Naive thymus-derived CD8-positive, alpha-beta T cell (primary cell): Measurements from ENCODE around the gene KLRC1. TPM values are rescaled to one million over a fixed set of nuclear protein-coding genes. Genes with fewer than 3 reads are reported as not detected.
"Not testable (repeated sequence)": the region's sequence is repeated elsewhere in the genome, so short reads cannot be mapped to it uniquely, and the experiment has no call there.

Source experiments
- ATAC-seq, 2 donors: fragments of 150-1000 bp; cut with Tn5 transposase in 1 of 2; sonication (Bioruptor Pico), chemical (Tn5 transposase) in 1 of 2; 1 replicate in 1 of 2; 2 replicates in 1 of 2; pipeline ENCODE4 v1.10.0; 2021; ENCODE audit warnings: mild to moderate bottlenecking in 2 of 2, moderate library complexity in 2 of 2
- POLR2A ChIA-PET: fragments of 350-600 bp; sonication (Branson Sonifier 250); formaldehyde crosslinking; loops from one replicate; lab custom pipeline; 2021; ENCODE audit warnings: antibody characterized with exemption; lab: Charles Lee
- DNase-seq, 10 donors: peaks; one replicate each; pipeline versions ENCODE4 v3.0.0 to v3.0.0-alpha.2; 2020 to 2022
- H3K27ac Mint-ChIP-seq, 10 donors: one replicate each; pipeline ENCODE4 v1.8.0; 2020 to 2022; ENCODE audit warnings: mild to moderate bottlenecking in 10 of 10, mixed read lengths in 10 of 10, moderate library complexity in 4 of 10, inconsistent platforms in 1 of 10
- H3K27me3 Mint-ChIP-seq, 5 donors: one replicate each; pipeline ENCODE4 v1.8.0; 2021 to 2022; ENCODE audit warnings: mixed read lengths in 5 of 5
- H3K36me3 Mint-ChIP-seq, 3 donors: one replicate each; pipeline ENCODE4 v1.8.0; 2020 to 2022; ENCODE audit warnings: mixed read lengths in 3 of 3, mild to moderate bottlenecking in 2 of 3, inconsistent platforms in 1 of 3
- H3K4me1 Mint-ChIP-seq, 4 donors: one replicate each; pipeline ENCODE4 v1.8.0; 2021 to 2022; ENCODE audit warnings: mixed read lengths in 4 of 4
- H3K4me3 Mint-ChIP-seq, 10 donors: one replicate each; pipeline ENCODE4 v1.8.0; 2020 to 2022; ENCODE audit warnings: mild to moderate bottlenecking in 10 of 10, mixed read lengths in 10 of 10, moderate library complexity in 6 of 10, inconsistent platforms in 1 of 10
- H3K9me3 Mint-ChIP-seq, 9 donors: one replicate each; pipeline ENCODE4 v1.8.0; 2020 to 2022; ENCODE audit warnings: mixed read lengths in 9 of 9, mild to moderate bottlenecking in 3 of 9, inconsistent platforms in 1 of 9, moderate library complexity in 1 of 9
- polyA plus RNA-seq, 3 donors: library from polyadenylated mRNA; unstranded; fragments of 300-500 nt; fragmentation: Illumina TruSeq; gene quantifications; one replicate each; pipeline ENCODE4 v1.2.3, GENCODE V29; 2021
- total RNA-seq, 8 experiments: library from RNA in 2 of 8; stranded (reverse) in 2 of 8; gene quantifications; one replicate each; pipeline ENCODE4 v1.2.3 and lab custom pipeline; 2021 to 2026

Gene KLRC1
- total and polyA plus RNA-seq, 5 experiments from 2014 or later: 0.32 to 4.4 (median 1.1) TPM

- ATAC-seq (peak; percentile 81 to 89), DNase-seq (peak in 6 of 10 donors; percentile 7 to 68 (median 52))
- Mint-ChIP-seq H3K36me3 (peaks cover 0 to 31% (median 27%) of the 10 kb centered on the region in 3 donors), H3K4me1 (peaks cover 9 to 36% (median 25%) of the 10 kb centered on the region in 4 donors), H3K27ac (peak within 1 kb of the TSS; percentile 38 to 98 (median 92)), H3K27me3 (no peaks in the 10 kb centered on the region), H3K4me3 (peak within 1 kb of the TSS; percentile 86 to 97 (median 90)), H3K9me3 (peaks cover 0 to 4% (median 0%) of the 10 kb centered on the region in 9 donors)
- POLR2A ChIA-PET: interaction anchor here (0.9 to 2.1 kb wide), 11 partner anchors 12 to 153 kb away, joined by 3 to 18 read pairs (median 6); no protein-coding TSS in a partner anchor
Observed at GRCh38 chr12:10409392-10409791, 43.8 kb downstream of the KLRC1 start, which contains the start of gene KLRC4. TSS of gene KLRC4 (minus strand) at chr12:10409757. CDS start at chr12:10409575, 182 bp downstream.

GRCh38 chr12:10408842-10409241 is 44.3 kb downstream of the KLRC1 start:
- DNase-seq: peak in 1 of 10 donors; percentile 30

GRCh38 chr12:10406725-10407124 is 46.5 kb downstream of the KLRC1 start:
- H3K4me1 Mint-ChIP-seq: peaks cover 14 to 44% (median 31%) of the 10 kb centered on the region in 4 donors
- H3K4me3 Mint-ChIP-seq: peak overlapping the region; percentile 82 to 96 (median 88)

More at GRCh38 chr12:10408842-10409241, 44.3 kb downstream of the KLRC1 start:
- Mint-ChIP-seq H3K4me3 (peak overlapping the region; percentile 86 to 97 (median 90)), H3K27ac (peak overlapping the region; percentile 38 to 98 (median 92)), H3K27me3 (no peaks in the 10 kb centered on the region), H3K4me1 (peaks cover 9 to 35% (median 25%) of the 10 kb centered on the region in 4 donors), H3K9me3 (peaks cover 0 to 4% (median 0%) of the 10 kb centered on the region in 9 donors), H3K36me3 (peaks cover 0 to 32% (median 30%) of the 10 kb centered on the region in 3 donors)
- POLR2A ChIA-PET: interaction anchor here (0.9 to 2.1 kb wide), 11 partner anchors 11 to 154 kb away, joined by 3 to 18 read pairs (median 6); no protein-coding TSS in a partner anchor
- ATAC-seq: peak; percentile 48 to 56

GRCh38 chr12:10405294-10405693 is 47.9 kb downstream of the KLRC1 start:
- Mint-ChIP-seq H3K9me3 (peaks cover 0 to 4% (median 0%) of the 10 kb centered on the region in 9 donors), H3K27ac (peak overlapping the region in 8 of 10 donors; percentile 58 to 96 (median 82)), H3K4me1 (peaks cover 20 to 47% (median 40%) of the 10 kb centered on the region in 4 donors), H3K4me3 (peak overlapping the region; percentile 70 to 90 (median 78)), H3K36me3 (peaks cover under 1 to 43% (median 42%) of the 10 kb centered on the region in 3 donors), H3K27me3 (no peaks in the 10 kb centered on the region)
- POLR2A ChIA-PET: interaction anchor here (0.6 to 2.7 kb wide), 9 partner anchors 9 to 154 kb away, joined by 3 to 28 read pairs (median 3); no protein-coding TSS in a partner anchor
- peak in 1 of 2 donors; percentile 32 for ATAC-seq
- no peak for DNase-seq

More at GRCh38 chr12:10406725-10407124, 46.5 kb downstream of the KLRC1 start:
- Mint-ChIP-seq H3K27me3 (no peaks in the 10 kb centered on the region), H3K9me3 (peaks cover 0 to 4% (median 0%) of the 10 kb centered on the region in 9 donors), H3K36me3 (peaks cover 0 to 35% (median 35%) of the 10 kb centered on the region in 3 donors), H3K27ac (peak overlapping the region; percentile 57 to 97 (median 92))
- DNase-seq (peak in 1 of 10 donors; percentile 10), ATAC-seq (peak in 1 of 2 donors; percentile 4)
- POLR2A ChIA-PET: interaction anchor here (0.9 to 2.7 kb wide), 12 partner anchors 10 to 152 kb away, joined by 3 to 28 read pairs (median 6); no protein-coding TSS in a partner anchor

GRCh38 chr12:10404798-10405197 is 48.4 kb downstream of the KLRC1 start:
- H3K27ac Mint-ChIP-seq: peak overlapping the region in 9 of 10 donors; percentile 11 to 96 (median 78)
- H3K27me3 Mint-ChIP-seq: no peaks in the 10 kb centered on the region
- DNase-seq (no peak), ATAC-seq (no peak)
- POLR2A ChIA-PET: interaction anchor here (0.6 to 1.8 kb wide), 7 partner anchors 10 to 155 kb away, joined by 3 to 14 read pairs (median 3); no protein-coding TSS in a partner anchor
- H3K4me3 Mint-ChIP-seq: peak overlapping the region; percentile 70 to 90 (median 78)
- H3K9me3 Mint-ChIP-seq: peaks cover 0 to 4% (median 0%) of the 10 kb centered on the region in 9 donors
- H3K36me3 Mint-ChIP-seq: peaks cover 4 to 47% (median 45%) of the 10 kb centered on the region in 3 donors
- peaks cover 23 to 50% (median 44%) of the 10 kb centered on the region in 4 donors for H3K4me1 Mint-ChIP-seq

- Mint-ChIP-seq H3K36me3 (peaks cover 4 to 46% (median 44%) of the 10 kb centered on the region in 3 donors), H3K4me1 (peaks cover 23 to 57% (median 49%) of the 10 kb centered on the region in 4 donors), H3K4me3 (peak overlapping the region; percentile 42 to 78 (median 68)), H3K9me3 (peaks cover 0 to 7% (median 0%) of the 10 kb centered on the region in 9 donors), H3K27ac (peak overlapping the region; percentile 20 to 99 (median 70)), H3K27me3 (no peaks in the 10 kb centered on the region)
- DNase-seq (no peak), ATAC-seq (peak in 1 of 2 donors; percentile 30)
- POLR2A ChIA-PET: interaction anchor here (0.7 to 1.8 kb wide), 3 partner anchors 8 to 15 kb away, joined by 6 to 9 read pairs (median 8); no protein-coding TSS in a partner anchor
Observed at GRCh38 chr12:10400829-10401228, 52.3 kb downstream of the KLRC1 start.

GRCh38 chr12:10398168-10398567 is 55.0 kb downstream of the KLRC1 start:
- H3K36me3 Mint-ChIP-seq: peaks cover 4 to 33% (median 27%) of the 10 kb centered on the region in 3 donors
- H3K27ac Mint-ChIP-seq: peak overlapping the region; percentile 77 to 99 (median 90)
- H3K9me3 Mint-ChIP-seq: peaks cover 0 to 7% (median 0%) of the 10 kb centered on the region in 9 donors
- ATAC-seq: no peak
- H3K27me3 Mint-ChIP-seq: no peaks in the 10 kb centered on the region
- peaks cover 40 to 79% (median 71%) of the 10 kb centered on the region in 4 donors for H3K4me1 Mint-ChIP-seq
- peak overlapping the region; percentile 55 to 81 (median 69) for H3K4me3 Mint-ChIP-seq
- POLR2A ChIA-PET: interaction anchor here (0.6 to 5.2 kb wide), 8 partner anchors 9 to 163 kb away, joined by 3 to 35 read pairs (median 4); partner anchors contain the start of gene KLRC4
- DNase-seq: peak in 1 of 10 donors; percentile 69

- peak in 2 of 10 donors; percentile 54 to 59 for DNase-seq
Observed at GRCh38 chr12:10397296-10397695, 55.9 kb downstream of the KLRC1 start.

GRCh38 chr12:10396176-10396575 is 57.0 kb downstream of the KLRC1 start:
- H3K27ac Mint-ChIP-seq: peak overlapping the region; percentile 90 to 100 (median 99)
- not testable (repeated sequence) for ATAC-seq

More at GRCh38 chr12:10397296-10397695, 55.9 kb downstream of the KLRC1 start:
- peaks cover 0 to 7% (median 0%) of the 10 kb centered on the region in 9 donors for H3K9me3 Mint-ChIP-seq
- peaks cover 41 to 82% (median 75%) of the 10 kb centered on the region in 4 donors for H3K4me1 Mint-ChIP-seq
- H3K4me3 Mint-ChIP-seq: peak overlapping the region; percentile 55 to 81 (median 65)
- POLR2A ChIA-PET: interaction anchor here (0.6 to 5.2 kb wide), 8 partner anchors 9 to 161 kb away, joined by 3 to 35 read pairs (median 7); partner anchors contain the start of gene KLRC4
- H3K27ac Mint-ChIP-seq: peak overlapping the region; percentile 77 to 99 (median 90)
- ATAC-seq: peak in 1 of 2 donors; percentile 8
- peaks cover 4 to 32% (median 24%) of the 10 kb centered on the region in 3 donors for H3K36me3 Mint-ChIP-seq
- no peaks in the 10 kb centered on the region for H3K27me3 Mint-ChIP-seq

More at GRCh38 chr12:10396176-10396575, 57.0 kb downstream of the KLRC1 start:
- peaks cover 39 to 80% (median 75%) of the 10 kb centered on the region in 4 donors for H3K4me1 Mint-ChIP-seq
- H3K4me3 Mint-ChIP-seq: peak overlapping the region in 6 of 10 donors; percentile 27 to 91 (median 83)
- H3K27me3 Mint-ChIP-seq, H3K9me3 Mint-ChIP-seq, DNase-seq: not testable (repeated sequence)
- POLR2A ChIA-PET: interaction anchor here (0.6 to 5.2 kb wide), 13 partner anchors 8 to 166 kb away, joined by 3 to 35 read pairs (median 10); partner anchors contain the start of gene KLRC4
- H3K36me3 Mint-ChIP-seq: peaks cover 4 to 21% (median 17%) of the 10 kb centered on the region in 3 donors
